ENCODE data around the gene NDUFB8. TPM values are rescaled to one million over a fixed set of nuclear protein-coding genes. Genes with fewer than 3 reads are reported as not detected.
"Not testable (repeated sequence)": the region's sequence is repeated elsewhere in the genome, so short reads cannot be mapped to it uniquely, and the experiment has no call there.

Gene NDUFB8
- total RNA-seq (2022) (194 and 197 TPM in 2 replicates), Bru-seq, nascent RNA (percentile 92 among the genes with signal in this experiment), BruChase-seq, experiment 1, labeled RNA remaining after a 6-hour chase (percentile 93 among the genes with signal in this experiment), BruChase-seq, experiment 2, labeled RNA remaining after a 2-hour chase (percentile 94 among the genes with signal in this experiment)
- long read RNA-seq, transcript NDUFB8-203 (5 exons, 713 nt), result minor isoform, 18 of 394 reads
- long read RNA-seq, transcript NDUFB8-201 (5 exons, 671 nt), result major isoform, 343 of 394 reads
- long read RNA-seq, transcript NDUFB8-205 (4 exons, 829 nt), result minor isoform, 14 of 394 reads
- long read RNA-seq, partial matches to known transcripts, result 12 of 394 reads
- long read RNA-seq, other reads (novel, unspliced or antisense), result 7 of 394 reads

DNA sequence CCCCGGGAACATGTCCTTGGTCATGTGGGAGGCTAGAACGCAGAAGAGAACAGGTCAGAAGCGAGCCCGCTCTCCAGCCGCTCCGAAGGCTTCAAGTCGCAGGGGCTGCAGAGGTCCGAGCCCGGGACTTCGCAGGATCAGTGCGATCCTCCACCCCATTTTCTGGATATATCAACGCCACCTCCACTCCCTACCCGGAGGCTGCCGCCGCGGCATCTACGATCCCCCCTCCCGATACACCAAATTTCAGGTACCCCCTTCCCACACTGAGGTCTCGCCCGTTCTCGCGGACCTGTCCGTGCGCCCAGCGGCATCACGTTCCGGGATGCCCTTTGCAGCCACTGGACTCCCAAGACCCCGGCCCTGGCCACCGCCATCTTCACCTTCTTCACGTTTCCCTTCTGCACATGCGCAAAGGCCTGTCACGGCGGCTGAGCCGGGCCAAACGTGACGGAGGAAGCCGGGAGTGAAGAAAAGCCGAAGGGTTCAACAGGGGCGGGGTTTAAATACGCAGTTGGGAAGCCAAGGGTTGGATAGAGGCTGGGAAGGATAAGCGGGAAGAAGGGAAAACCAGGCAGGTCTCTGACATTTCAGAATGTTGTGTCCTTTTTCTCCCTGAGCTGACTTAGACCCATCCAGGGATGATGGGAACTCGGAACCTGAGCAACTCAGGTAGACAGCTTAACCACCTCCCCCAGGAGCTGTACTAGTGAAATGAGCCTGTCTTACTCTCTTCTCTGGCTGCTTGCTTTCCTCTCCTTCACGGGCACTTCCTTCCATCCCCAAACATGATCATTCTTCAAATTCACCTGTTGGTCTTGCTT is at the start of gene NDUFB8:
Gene NDUFB8, minus strand, starts transcription at position 397 of the 824 bp plus-strand sequence. Its CDS starts 20 bp downstream, at position 377.
- Mint-ChIP-seq H3K36me3 (ENCODE audit: insufficient read depth, unreplicated experiment) (peaks cover 17% of the 10 kb centered on the region), H3K4me3 (ENCODE audit: unreplicated experiment) (peak within 1 kb of the TSS; percentile 90), H3K27ac (ENCODE audit: low read depth, unreplicated experiment) (peak within 1 kb of the TSS; percentile 94), H3K4me1 (ENCODE audit: insufficient read depth, unreplicated experiment) (peaks cover 12% of the 10 kb centered on the region), H3K9me3 (ENCODE audit: unreplicated experiment) (no peaks in the 10 kb centered on the region), H3K27me3 (ENCODE audit: insufficient read depth, unreplicated experiment) (no peaks in the 10 kb centered on the region)
- ChIA-PET CTCF (interaction anchor here (0.8 to 3.7 kb wide), 5 partner anchors 12 to 348 kb away, joined by 3 to 24 read pairs (median 3); no protein-coding TSS in a partner anchor), POLR2A (interaction anchor here (0.8 to 2.5 kb wide), 7 partner anchors 11 to 383 kb away, joined by 3 to 7 read pairs (median 3); partner anchors contain the start of genes SCD and SLF2)
- BruUV-seq (replicated peaks), result TSS peak; percentile 47
- peak; percentile 82 for DNase-seq (ENCODE audit: unreplicated experiment)
- TF ChIP-seq, protein P1, sequence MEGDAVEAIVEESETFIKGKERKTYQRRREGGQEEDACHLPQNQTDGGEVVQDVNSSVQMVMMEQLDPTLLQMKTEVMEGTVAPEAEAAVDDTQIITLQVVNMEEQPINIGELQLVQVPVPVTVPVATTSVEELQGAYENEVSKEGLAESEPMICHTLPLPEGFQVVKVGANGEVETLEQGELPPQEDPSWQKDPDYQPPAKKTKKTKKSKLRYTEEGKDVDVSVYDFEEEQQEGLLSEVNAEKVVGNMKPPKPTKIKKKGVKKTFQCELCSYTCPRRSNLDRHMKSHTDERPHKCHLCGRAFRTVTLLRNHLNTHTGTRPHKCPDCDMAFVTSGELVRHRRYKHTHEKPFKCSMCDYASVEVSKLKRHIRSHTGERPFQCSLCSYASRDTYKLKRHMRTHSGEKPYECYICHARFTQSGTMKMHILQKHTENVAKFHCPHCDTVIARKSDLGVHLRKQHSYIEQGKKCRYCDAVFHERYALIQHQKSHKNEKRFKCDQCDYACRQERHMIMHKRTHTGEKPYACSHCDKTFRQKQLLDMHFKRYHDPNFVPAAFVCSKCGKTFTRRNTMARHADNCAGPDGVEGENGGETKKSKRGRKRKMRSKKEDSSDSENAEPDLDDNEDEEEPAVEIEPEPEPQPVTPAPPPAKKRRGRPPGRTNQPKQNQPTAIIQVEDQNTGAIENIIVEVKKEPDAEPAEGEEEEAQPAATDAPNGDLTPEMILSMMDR (IDR thresholded peaks at IDR 0.05; ENCODE audit: unreplicated experiment), result no peak
- intact Hi-C loops (cut with micrococcal nuclease), result loop anchor here (10.0 kb wide), 1 partner anchor 345 kb away; no protein-coding TSS in a partner anchor

DNA sequence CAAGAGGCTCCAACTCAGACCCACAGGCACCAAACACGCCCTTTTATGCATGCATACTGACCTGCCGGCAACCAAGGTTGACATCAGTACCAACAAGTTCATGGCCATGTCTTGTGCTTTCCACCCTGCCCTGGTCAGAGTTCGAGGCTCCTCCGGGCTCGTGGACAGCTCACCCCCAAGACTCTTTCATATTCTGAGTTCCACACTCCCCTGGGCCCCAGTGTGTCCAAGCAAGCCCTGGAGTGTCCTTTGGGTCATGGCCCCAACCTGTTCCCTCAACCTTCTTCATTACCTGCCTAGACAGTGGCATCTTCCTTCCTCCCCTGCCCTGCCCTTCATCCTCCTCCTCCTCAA is 46.6 kb upstream of the NDUFB8 start:
- ChIA-PET POLR2A (interaction anchor here (0.8 kb wide), 1 partner anchor 41 kb away, joined by 4 read pairs; the partner anchor contains the start of gene HIF1AN), CTCF (interaction anchor here (1.5 kb wide), 1 partner anchor 167 kb away, joined by 4 read pairs; no protein-coding TSS in a partner anchor)
- Mint-ChIP-seq H3K4me1 (ENCODE audit: insufficient read depth, unreplicated experiment) (no peaks in the 10 kb centered on the region), H3K9me3 (ENCODE audit: unreplicated experiment) (no peaks in the 10 kb centered on the region), H3K27ac (ENCODE audit: low read depth, unreplicated experiment) (no peak overlapping the region), H3K27me3 (ENCODE audit: insufficient read depth, unreplicated experiment) (peaks cover 86% of the 10 kb centered on the region), H3K4me3 (ENCODE audit: unreplicated experiment) (no peak overlapping the region), H3K36me3 (ENCODE audit: insufficient read depth, unreplicated experiment) (no peaks in the 10 kb centered on the region)
- DNase-seq (ENCODE audit: unreplicated experiment), result no peak
- intact Hi-C loops (cut with micrococcal nuclease), result no loop called here
- no TSS peak for BruUV-seq (replicated peaks)
- TF ChIP-seq, protein P1 (IDR thresholded peaks at IDR 0.05; ENCODE audit: unreplicated experiment), result no peak

DNA sequence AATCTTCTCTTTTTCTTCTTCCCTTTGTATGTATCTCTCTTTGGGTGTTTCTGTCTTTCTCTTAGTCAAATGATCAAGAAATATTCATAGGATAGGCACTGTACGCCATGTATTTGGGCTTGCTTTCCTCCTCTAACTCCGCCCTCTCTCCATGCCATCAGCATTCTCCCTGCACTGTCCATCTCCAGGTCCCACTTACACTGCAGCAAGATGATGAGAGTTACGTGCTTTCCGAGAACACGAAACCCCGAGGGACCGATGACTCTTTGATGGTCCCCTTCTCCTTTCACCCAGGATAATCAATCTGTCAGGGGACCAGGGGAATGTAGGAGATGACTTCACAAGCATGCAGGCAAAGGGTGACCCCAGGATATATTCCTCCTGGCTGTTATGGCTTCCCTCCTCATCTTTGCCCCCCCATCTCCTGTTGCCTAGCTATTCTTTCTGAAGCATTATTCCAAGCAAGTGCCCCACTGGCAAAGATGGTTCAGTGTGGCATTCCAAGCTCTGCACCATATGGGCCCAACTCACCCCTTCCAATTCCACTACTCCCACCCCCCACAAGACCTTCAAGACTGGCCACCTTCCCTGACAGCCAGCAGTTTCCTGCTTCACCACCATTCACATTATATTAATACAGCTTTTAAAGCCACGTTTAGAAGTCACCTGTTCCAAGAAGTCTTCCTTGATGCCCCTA is 46.1 kb upstream of the NDUFB8 start:
- CTCF ChIA-PET, result no interaction called here
- TF ChIP-seq, protein P1 (IDR thresholded peaks at IDR 0.05; ENCODE audit: unreplicated experiment), result no peak

DNA sequence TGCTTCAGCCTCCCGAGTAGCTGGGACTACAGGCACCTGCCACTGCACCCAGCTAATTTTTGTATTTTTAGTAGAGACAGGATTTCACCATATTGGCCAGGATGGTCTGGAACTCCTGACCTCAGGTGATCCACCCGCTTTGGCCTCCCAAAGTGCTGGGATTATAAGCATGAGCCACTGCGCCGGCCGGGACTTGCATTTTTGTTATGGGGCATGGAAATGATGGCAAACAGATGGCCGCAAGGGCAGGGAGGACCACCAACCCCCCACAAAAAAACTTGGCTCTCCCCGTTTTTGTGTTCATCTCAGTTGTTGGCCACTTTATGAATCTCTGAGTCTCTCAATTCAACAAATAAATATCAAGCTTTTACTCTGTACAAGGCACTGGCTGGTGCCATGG is 45.5 kb upstream of the NDUFB8 start:
- H3K27ac Mint-ChIP-seq (ENCODE audit: low read depth, unreplicated experiment); DNase-seq (ENCODE audit: unreplicated experiment); BruUV-seq (replicated peaks); intact Hi-C loops (cut with micrococcal nuclease); H3K9me3 Mint-ChIP-seq (ENCODE audit: unreplicated experiment); H3K4me3 Mint-ChIP-seq (ENCODE audit: unreplicated experiment); CTCF ChIA-PET; POLR2A ChIA-PET; H3K4me1 Mint-ChIP-seq (ENCODE audit: insufficient read depth, unreplicated experiment); H3K36me3 Mint-ChIP-seq (ENCODE audit: insufficient read depth, unreplicated experiment): not testable (repeated sequence)
- H3K27me3 Mint-ChIP-seq (ENCODE audit: insufficient read depth, unreplicated experiment), result peaks cover 75% of the 10 kb centered on the region

More for the DNA sequence above, 46.1 kb upstream of the NDUFB8 start:
- peaks cover 81% of the 10 kb centered on the region for H3K27me3 Mint-ChIP-seq (ENCODE audit: insufficient read depth, unreplicated experiment)
- POLR2A ChIA-PET, result no interaction called here
- no peaks in the 10 kb centered on the region for H3K36me3 Mint-ChIP-seq (ENCODE audit: insufficient read depth, unreplicated experiment)
- no peak for DNase-seq (ENCODE audit: unreplicated experiment)
- intact Hi-C loops (cut with micrococcal nuclease), result no loop called here
- H3K4me3 Mint-ChIP-seq (ENCODE audit: unreplicated experiment), result no peak overlapping the region
- H3K9me3 Mint-ChIP-seq (ENCODE audit: unreplicated experiment), result no peaks in the 10 kb centered on the region
- BruUV-seq (replicated peaks), result no TSS peak
- H3K4me1 Mint-ChIP-seq (ENCODE audit: insufficient read depth, unreplicated experiment), result no peaks in the 10 kb centered on the region
- no peak overlapping the region for H3K27ac Mint-ChIP-seq (ENCODE audit: low read depth, unreplicated experiment)
